CD4-positive, CD25-positive, alpha-beta regulatory T cell (primary cell): ENCODE measurements around the gene UGT1A8. TPM values are rescaled to one million over a fixed set of nuclear protein-coding genes. Genes with fewer than 3 reads are reported as not detected.

Source experiments
- ATAC-seq, 2 donors: fragments of 150-1000 bp; cut with Tn5 transposase; one replicate each; pipeline ENCODE4 v1.10.0; 2021; ENCODE audit warnings: low read depth in 2 of 2, moderate number of reproducible peaks in 2 of 2, moderate library complexity in 1 of 2
- DNase-seq, 3 donors: peaks; one replicate each; pipeline versions ENCODE4 v3.0.0 to v3.0.0-alpha.2; 2012 to 2022; ENCODE audit warnings: mixed read lengths in 1 of 3
- H3K27ac ChIP-seq: one replicate; pipeline ENCODE4 v1.7.0; 2013; ENCODE audit warnings: mild to moderate bottlenecking, low read length; ENCODE audit not compliant: insufficient read depth, poor library complexity, severe bottlenecking
- H3K27me3 ChIP-seq: one replicate; pipeline ENCODE4 v1.7.0; 2013; ENCODE audit warnings: low read length; ENCODE audit not compliant: control insufficient read depth, insufficient read depth
- H3K36me3 ChIP-seq: one replicate; pipeline ENCODE4 v1.7.0; 2013; ENCODE audit warnings: mild to moderate bottlenecking, low read length, moderate library complexity; ENCODE audit not compliant: control insufficient read depth, insufficient read depth
- H3K4me1 ChIP-seq: 2 replicates; pipeline ENCODE4 v1.7.0; 2013; ENCODE audit warnings: mild to moderate bottlenecking, low read length; ENCODE audit not compliant: insufficient read depth, control insufficient read depth, poor library complexity, severe bottlenecking
- H3K4me3 ChIP-seq: one replicate; pipeline ENCODE4 v1.7.0; 2013; ENCODE audit warnings: low read depth, mild to moderate bottlenecking, low read length, moderate library complexity
- H3K9me3 ChIP-seq, 2 experiments: 1 replicate in 1 of 2; 2 replicates in 1 of 2; pipeline ENCODE4 v1.7.0; 2013; ENCODE audit warnings: low read length in 2 of 2, mild to moderate bottlenecking in 1 of 2, moderate library complexity in 1 of 2; ENCODE audit not compliant: control insufficient read depth in 2 of 2
- H3K27ac Mint-ChIP-seq, 3 donors: one replicate each; pipeline ENCODE4 v1.8.0; 2020 to 2022; ENCODE audit warnings: mild to moderate bottlenecking in 3 of 3, mixed read lengths in 3 of 3, moderate library complexity in 2 of 3
- H3K27me3 Mint-ChIP-seq: one replicate; pipeline ENCODE4 v1.8.0; 2022; ENCODE audit warnings: mild to moderate bottlenecking, mixed read lengths
- H3K36me3 Mint-ChIP-seq: one replicate; pipeline ENCODE4 v1.8.0; 2020; ENCODE audit warnings: mixed read lengths
- H3K4me1 Mint-ChIP-seq, 4 donors: one replicate each; pipeline ENCODE4 v1.8.0; 2020 to 2022; ENCODE audit warnings: mixed read lengths in 4 of 4, mild to moderate bottlenecking in 1 of 4
- H3K4me3 Mint-ChIP-seq, 4 donors: one replicate each; pipeline ENCODE4 v1.8.0; 2020 to 2022; ENCODE audit warnings: mild to moderate bottlenecking in 4 of 4, mixed read lengths in 4 of 4, moderate library complexity in 3 of 4
- H3K9me3 Mint-ChIP-seq, 7 donors: one replicate each; pipeline ENCODE4 v1.8.0; 2020 to 2022; ENCODE audit warnings: mixed read lengths in 7 of 7, mild to moderate bottlenecking in 3 of 7, moderate library complexity in 2 of 7
- polyA plus RNA-seq, 4 donors: library from polyadenylated mRNA; unstranded; fragments of 300-500 nt; fragmentation: Illumina TruSeq; gene quantifications; one replicate each; pipeline ENCODE4 v1.2.3, GENCODE V29; 2021
- total RNA-seq: library from RNA; stranded (reverse); gene quantifications from one replicate; pipeline ENCODE4 v1.2.3, GENCODE V29; 2022

UGT1A8 gene
- total and polyA plus RNA-seq, 5 donors from 2014 or later: not detected

- Histone ChIP-seq H3K4me1 (no peaks in the 10 kb centered on the region), H3K27ac (no peak overlapping the region), H3K27me3 (no peaks in the 10 kb centered on the region), H3K36me3 (no peaks in the 10 kb centered on the region), H3K4me3 (no peak overlapping the region), H3K9me3 (no peaks in the 10 kb centered on the region)
- Mint-ChIP-seq H3K27ac (no peak overlapping the region), H3K4me1 (no peaks in the 10 kb centered on the region), H3K27me3 (peaks cover 18% of the 10 kb centered on the region), H3K36me3 (peaks cover 4% of the 10 kb centered on the region), H3K4me3 (no peak overlapping the region), H3K9me3 (peaks cover 0 to 1% (median 0%) of the 10 kb centered on the region in 7 donors)
- no peak for DNase-seq
- no peak for ATAC-seq
Measured at GRCh38 chr2:233821196-233821595, 203.8 kb downstream of the UGT1A8 start.

- Histone ChIP-seq H3K27ac (no peak overlapping the region), H3K4me3 (no peak overlapping the region), H3K36me3 (no peaks in the 10 kb centered on the region), H3K9me3 (no peaks in the 10 kb centered on the region), H3K27me3 (no peaks in the 10 kb centered on the region), H3K4me1 (no peaks in the 10 kb centered on the region)
- DNase-seq (no peak), ATAC-seq (no peak)
- Mint-ChIP-seq H3K4me3 (no peak overlapping the region), H3K27ac (no peak overlapping the region), H3K9me3 (peaks cover 0 to 1% (median 0%) of the 10 kb centered on the region in 7 donors), H3K36me3 (peaks cover 4% of the 10 kb centered on the region), H3K27me3 (peaks cover 18% of the 10 kb centered on the region), H3K4me1 (no peaks in the 10 kb centered on the region)
Measured at GRCh38 chr2:233821709-233822100, 204.3 kb downstream of the UGT1A8 start.

- H3K27ac ChIP-seq: no peak overlapping the region
- Mint-ChIP-seq H3K27me3 (peaks cover 17% of the 10 kb centered on the region), H3K9me3 (peaks cover 0 to 1% (median 0%) of the 10 kb centered on the region in 7 donors), H3K4me1 (no peaks in the 10 kb centered on the region), H3K36me3 (peaks cover 4% of the 10 kb centered on the region), H3K4me3 (no peak overlapping the region), H3K27ac (no peak overlapping the region)
- H3K9me3 ChIP-seq: no peaks in the 10 kb centered on the region
- ATAC-seq (no peak), DNase-seq (no peak)
- no peaks in the 10 kb centered on the region for H3K4me1 ChIP-seq
- H3K27me3 ChIP-seq: no peaks in the 10 kb centered on the region
- H3K36me3 ChIP-seq: no peaks in the 10 kb centered on the region
- no peak overlapping the region for H3K4me3 ChIP-seq
Measured at GRCh38 chr2:233822101-233822771, 204.8 kb downstream of the UGT1A8 start.

Other genes with a start within 250 kb of the UGT1A8 start
- 17.2 TPM for gene USP40, start 50.9 kb upstream of the UGT1A8 start, total RNA-seq
- gene USP40, start 50.9 kb upstream of the UGT1A8 start, polyA plus RNA-seq: 1 to 10 TPM; 2.7 to 6.2 (median 5.1) TPM
- gene UGT1A10, start 18.8 kb downstream of the UGT1A8 start, total RNA-seq: not detected
- not detected for gene UGT1A10, start 18.8 kb downstream of the UGT1A8 start, polyA plus RNA-seq
- gene UGT1A9, start 54.3 kb downstream of the UGT1A8 start, total RNA-seq: not detected
- gene UGT1A9, start 54.3 kb downstream of the UGT1A8 start, polyA plus RNA-seq: not detected
- not detected for gene UGT1A7, start 64.3 kb downstream of the UGT1A8 start, total RNA-seq
- gene UGT1A7, start 64.3 kb downstream of the UGT1A8 start, polyA plus RNA-seq: not detected
- gene UGT1A6, start 75.3 kb downstream of the UGT1A8 start, total RNA-seq: not detected
- gene UGT1A6, start 75.3 kb downstream of the UGT1A8 start, polyA plus RNA-seq: not detected
- not detected for gene UGT1A5, start 95.3 kb downstream of the UGT1A8 start, total RNA-seq
- not detected for gene UGT1A5, start 95.3 kb downstream of the UGT1A8 start, polyA plus RNA-seq
- not detected for gene UGT1A4, start 101.1 kb downstream of the UGT1A8 start, total RNA-seq
- gene UGT1A4, start 101.1 kb downstream of the UGT1A8 start, polyA plus RNA-seq: not detected
- not detected for gene UGT1A3, start 111.4 kb downstream of the UGT1A8 start, total RNA-seq
- gene UGT1A3, start 111.4 kb downstream of the UGT1A8 start, polyA plus RNA-seq: not detected
- not detected for gene UGT1A1, start 142.6 kb downstream of the UGT1A8 start, total RNA-seq
- gene UGT1A1, start 142.6 kb downstream of the UGT1A8 start, polyA plus RNA-seq: not detected
- gene MROH2A, start 160.7 kb downstream of the UGT1A8 start, total RNA-seq: not detected
- gene MROH2A, start 160.7 kb downstream of the UGT1A8 start, polyA plus RNA-seq: not detected
- gene HJURP, start 236.9 kb downstream of the UGT1A8 start, total RNA-seq: 1.8 TPM
- gene HJURP, start 236.9 kb downstream of the UGT1A8 start, polyA plus RNA-seq: 1 to 10 TPM in 2 of 4 donors, under 1 TPM in 2; 0.34 to 1.7 (median 0.98) TPM